ENCODE data around the gene XPOT.
A peak's percentile ranks its signal among the peaks of the same experiment; 100 is the strongest.

The XPOT gene

DNA sequence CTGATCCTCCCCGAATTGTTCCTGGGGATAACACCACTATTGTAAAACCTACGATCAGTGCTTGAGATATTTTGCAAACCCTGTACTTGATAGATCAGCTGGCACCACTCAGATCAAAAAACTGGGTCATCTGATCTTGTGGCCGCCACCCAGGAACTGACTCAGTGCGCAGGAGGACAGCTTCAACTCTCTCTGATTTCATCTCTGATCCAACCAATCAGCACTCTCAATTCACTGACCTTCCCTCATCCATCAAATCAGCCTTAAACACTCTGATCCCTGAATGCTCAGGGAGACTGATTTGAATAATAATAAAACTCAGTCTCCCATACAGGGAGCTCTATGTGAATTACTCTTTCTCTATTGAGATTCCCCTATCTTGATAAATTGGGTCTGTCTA lies 4.2 kb upstream of the XPOT start:
- no peaks in the 10 kb centered on the region for H3K4me1 ChIP-seq (ENCODE audit: control insufficient read depth, insufficient read depth, low read length)
- no peak overlapping the region for H3K4me3 ChIP-seq (ENCODE audit: low read length)
- H3K27me3 ChIP-seq (ENCODE audit: control insufficient read depth, insufficient read depth, low read length): no peaks in the 10 kb centered on the region
- no peaks in the 10 kb centered on the region for H3K36me3 ChIP-seq (ENCODE audit: control insufficient read depth, insufficient read depth, low read length)
- H3K9me3 ChIP-seq (ENCODE audit: control insufficient read depth, low read length): no peaks in the 10 kb centered on the region
- no peak overlapping the region for H3K9ac ChIP-seq (ENCODE audit: low read length)

DNA sequence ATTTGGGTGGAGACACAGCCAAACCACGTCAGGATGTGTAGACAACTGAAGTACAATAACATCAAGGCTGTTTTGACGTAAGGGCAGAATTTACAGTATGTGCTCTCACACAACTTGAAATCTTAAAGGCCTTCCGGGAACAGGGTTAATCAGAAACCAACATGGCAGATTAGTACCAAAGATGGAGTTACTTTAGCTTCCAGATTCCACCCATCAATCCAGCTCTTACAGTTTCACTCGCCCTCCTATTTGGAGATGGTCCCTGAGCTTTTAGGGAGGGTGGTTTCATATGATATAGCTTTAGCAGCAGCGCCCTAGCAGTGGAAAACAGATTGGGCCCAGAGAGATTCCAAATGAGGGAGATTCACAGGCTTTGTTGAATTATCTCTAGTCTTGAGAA lies 2.0 kb upstream of the XPOT start:
- no peaks in the 10 kb centered on the region for H3K9me3 ChIP-seq (ENCODE audit: control insufficient read depth, low read length)
- no peaks in the 10 kb centered on the region for H3K36me3 ChIP-seq (ENCODE audit: control insufficient read depth, insufficient read depth, low read length)
- no peaks in the 10 kb centered on the region for H3K4me1 ChIP-seq (ENCODE audit: control insufficient read depth, insufficient read depth, low read length)
- H3K27me3 ChIP-seq (ENCODE audit: control insufficient read depth, insufficient read depth, low read length): no peaks in the 10 kb centered on the region
- H3K4me3 ChIP-seq (ENCODE audit: low read length): no peak overlapping the region
- H3K9ac ChIP-seq (ENCODE audit: low read length): no peak overlapping the region

DNA sequence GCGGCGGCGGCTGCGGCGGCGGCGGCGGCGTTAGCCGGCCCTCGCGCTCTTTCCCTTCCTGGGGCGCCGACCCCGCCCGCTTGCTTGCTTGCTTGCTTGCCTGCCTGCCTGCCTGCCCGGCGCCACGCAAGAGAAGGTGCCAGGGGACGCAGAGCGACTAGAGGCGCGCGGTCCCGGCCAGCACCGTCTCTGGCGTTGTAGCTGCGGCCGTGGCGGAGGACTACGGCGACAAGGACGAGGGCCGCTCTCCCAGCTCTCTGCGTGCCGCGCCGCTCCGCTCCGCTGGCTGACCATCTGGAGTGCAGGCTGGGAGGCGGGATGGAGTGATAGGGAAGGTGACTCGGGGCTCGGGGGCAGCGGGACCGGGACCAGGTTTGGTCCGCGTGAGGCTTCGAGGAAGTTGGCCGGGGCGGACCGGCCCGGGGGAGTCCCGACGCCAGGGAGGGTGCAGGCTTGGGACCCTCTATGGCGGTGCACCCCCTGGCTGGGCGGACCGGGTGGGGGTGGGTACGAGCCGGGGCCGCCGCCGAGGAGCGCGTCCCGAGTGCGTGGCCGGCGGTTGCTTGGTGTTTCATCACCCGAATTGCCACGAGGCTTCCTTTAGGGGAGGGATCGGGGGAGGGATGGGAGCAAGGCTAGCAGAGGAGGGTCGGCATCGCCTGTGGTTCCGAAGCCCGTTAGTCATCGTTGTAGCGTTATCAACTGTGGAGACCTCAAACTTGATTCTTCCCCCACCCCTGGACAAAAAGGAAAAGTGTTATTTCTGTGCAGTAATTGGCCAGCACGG lies 471 bp downstream of the XPOT start:
- Histone ChIP-seq H3K9me3 (ENCODE audit: control insufficient read depth, low read length) (no peaks in the 10 kb centered on the region), H3K36me3 (ENCODE audit: control insufficient read depth, insufficient read depth, low read length) (no peaks in the 10 kb centered on the region), H3K4me3 (ENCODE audit: low read length) (peak overlapping the region; percentile 64), H3K4me1 (ENCODE audit: control insufficient read depth, insufficient read depth, low read length) (no peaks in the 10 kb centered on the region), H3K27me3 (ENCODE audit: control insufficient read depth, insufficient read depth, low read length) (no peaks in the 10 kb centered on the region), H3K9ac (ENCODE audit: low read length) (peak overlapping the region; percentile 88)

DNA sequence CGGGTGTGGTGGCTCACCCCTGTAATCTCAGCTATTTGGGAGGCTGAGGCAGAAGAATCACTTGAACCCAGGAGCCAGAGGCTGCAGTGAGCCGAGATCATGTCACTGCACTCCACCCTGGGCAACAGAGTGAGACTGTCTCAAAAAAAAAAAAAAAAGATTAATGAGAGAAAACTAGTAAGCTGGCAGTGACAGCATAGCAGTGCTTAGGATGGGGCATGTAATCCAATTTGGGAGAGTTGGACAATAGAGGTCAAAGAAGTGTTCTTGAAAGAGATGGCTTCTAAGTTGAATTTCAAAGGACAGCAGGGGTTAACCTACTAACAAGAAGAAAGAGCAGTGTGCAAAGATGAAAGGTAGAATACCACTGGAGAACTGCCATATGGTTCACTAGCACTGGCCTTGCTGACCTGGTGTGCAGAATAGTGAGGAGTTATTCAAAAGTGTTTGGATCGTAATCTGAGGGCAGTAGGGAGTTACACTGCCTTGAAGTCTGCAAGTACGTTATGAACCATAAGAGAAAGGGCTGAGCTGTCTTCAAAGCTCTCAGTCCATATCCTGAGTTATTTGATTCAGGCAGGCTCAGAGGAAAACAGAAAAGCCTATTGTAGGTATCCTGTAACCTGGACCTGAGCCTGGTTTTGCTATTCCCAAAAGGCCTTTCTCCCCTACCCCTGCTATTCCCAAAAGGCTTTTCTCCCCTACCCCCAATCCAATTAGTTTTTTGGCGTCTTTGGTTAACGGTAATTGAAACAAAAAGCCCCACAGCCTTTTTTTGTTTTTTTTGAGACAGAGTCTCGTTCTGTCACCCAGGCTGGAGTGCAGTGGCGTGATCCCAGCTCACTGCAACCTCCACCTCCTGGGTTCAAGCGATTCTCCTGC lies 3.4 kb downstream of the XPOT start:
- no peaks in the 10 kb centered on the region for H3K4me1 ChIP-seq (ENCODE audit: control insufficient read depth, insufficient read depth, low read length)
- no peaks in the 10 kb centered on the region for H3K27me3 ChIP-seq (ENCODE audit: control insufficient read depth, insufficient read depth, low read length)
- H3K9ac ChIP-seq (ENCODE audit: low read length): no peak overlapping the region
- H3K4me3 ChIP-seq (ENCODE audit: low read length): no peak overlapping the region
- H3K9me3 ChIP-seq (ENCODE audit: control insufficient read depth, low read length): no peaks in the 10 kb centered on the region
- no peaks in the 10 kb centered on the region for H3K36me3 ChIP-seq (ENCODE audit: control insufficient read depth, insufficient read depth, low read length)

DNA sequence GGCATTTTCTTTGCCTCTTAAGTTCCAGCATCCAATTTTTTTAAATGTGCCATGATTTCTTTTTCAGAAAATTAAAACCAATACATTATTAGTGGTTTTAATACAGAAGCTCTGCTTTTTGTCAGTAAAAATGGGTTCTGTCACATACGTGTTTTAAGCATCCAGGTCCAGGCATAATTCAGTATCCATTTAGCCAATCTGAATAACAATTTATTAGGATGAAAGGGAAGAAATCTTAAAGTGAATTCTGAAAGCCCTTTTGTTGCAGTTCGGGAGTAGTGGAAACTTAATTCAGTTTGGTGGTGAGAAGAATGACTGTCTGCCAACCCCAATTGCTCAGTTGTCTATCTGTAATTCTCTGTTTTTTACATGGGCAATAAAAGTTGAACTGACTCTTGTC lies 7.2 kb downstream of the XPOT start:
- Histone ChIP-seq H3K9ac (ENCODE audit: low read length) (no peak overlapping the region), H3K4me3 (ENCODE audit: low read length) (no peak overlapping the region), H3K36me3 (ENCODE audit: control insufficient read depth, insufficient read depth, low read length) (no peaks in the 10 kb centered on the region), H3K4me1 (ENCODE audit: control insufficient read depth, insufficient read depth, low read length) (no peaks in the 10 kb centered on the region), H3K9me3 (ENCODE audit: control insufficient read depth, low read length) (no peaks in the 10 kb centered on the region), H3K27me3 (ENCODE audit: control insufficient read depth, insufficient read depth, low read length) (no peaks in the 10 kb centered on the region)

DNA sequence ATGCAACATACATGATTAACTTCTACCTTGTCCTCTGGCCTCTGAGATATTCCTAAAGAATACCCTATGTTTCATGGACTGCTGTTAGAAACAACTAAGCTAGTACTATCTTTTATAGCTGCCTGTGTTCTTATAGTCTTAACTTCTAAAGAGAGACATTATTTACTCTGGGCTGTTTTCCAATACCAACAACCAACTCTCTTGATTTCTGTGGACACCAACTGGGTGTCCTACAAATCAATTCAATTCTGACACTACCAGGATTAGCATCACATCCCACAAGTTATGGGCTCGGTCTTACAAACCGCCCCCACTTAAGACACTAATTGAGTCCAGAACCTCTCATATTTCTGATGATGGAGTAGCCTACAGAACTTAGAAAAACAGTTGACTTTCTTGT lies 8.3 kb downstream of the XPOT start:
- Histone ChIP-seq H3K36me3 (ENCODE audit: control insufficient read depth, insufficient read depth, low read length) (no peaks in the 10 kb centered on the region), H3K4me1 (ENCODE audit: control insufficient read depth, insufficient read depth, low read length) (no peaks in the 10 kb centered on the region), H3K27me3 (ENCODE audit: control insufficient read depth, insufficient read depth, low read length) (no peaks in the 10 kb centered on the region), H3K9me3 (ENCODE audit: control insufficient read depth, low read length) (no peaks in the 10 kb centered on the region), H3K9ac (ENCODE audit: low read length) (no peak overlapping the region), H3K4me3 (ENCODE audit: low read length) (no peak overlapping the region)

DNA sequence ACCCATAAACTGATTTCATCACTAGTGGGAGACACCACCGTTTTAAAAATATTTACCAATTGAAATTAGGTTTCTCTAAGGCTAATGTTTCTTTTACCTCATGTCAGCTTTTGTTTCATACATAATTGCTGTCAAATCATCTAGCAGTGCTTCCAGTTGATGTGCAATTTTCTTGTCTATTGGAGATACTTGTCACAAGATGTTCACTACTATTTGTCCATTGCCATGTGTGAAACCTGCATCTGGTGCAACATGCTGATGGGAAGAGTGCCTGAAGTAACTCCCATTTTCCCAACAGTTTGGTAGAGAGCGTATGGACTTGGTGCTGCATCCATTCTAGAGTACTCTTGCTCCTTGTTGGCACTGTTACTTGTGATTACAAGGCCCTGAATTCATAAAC lies 9.7 kb downstream of the XPOT start:
- Histone ChIP-seq H3K4me1 (ENCODE audit: control insufficient read depth, insufficient read depth, low read length) (no peaks in the 10 kb centered on the region), H3K4me3 (ENCODE audit: low read length) (no peak overlapping the region), H3K9ac (ENCODE audit: low read length) (no peak overlapping the region), H3K9me3 (ENCODE audit: control insufficient read depth, low read length) (no peaks in the 10 kb centered on the region), H3K36me3 (ENCODE audit: control insufficient read depth, insufficient read depth, low read length) (no peaks in the 10 kb centered on the region), H3K27me3 (ENCODE audit: control insufficient read depth, insufficient read depth, low read length) (no peaks in the 10 kb centered on the region)

DNA sequence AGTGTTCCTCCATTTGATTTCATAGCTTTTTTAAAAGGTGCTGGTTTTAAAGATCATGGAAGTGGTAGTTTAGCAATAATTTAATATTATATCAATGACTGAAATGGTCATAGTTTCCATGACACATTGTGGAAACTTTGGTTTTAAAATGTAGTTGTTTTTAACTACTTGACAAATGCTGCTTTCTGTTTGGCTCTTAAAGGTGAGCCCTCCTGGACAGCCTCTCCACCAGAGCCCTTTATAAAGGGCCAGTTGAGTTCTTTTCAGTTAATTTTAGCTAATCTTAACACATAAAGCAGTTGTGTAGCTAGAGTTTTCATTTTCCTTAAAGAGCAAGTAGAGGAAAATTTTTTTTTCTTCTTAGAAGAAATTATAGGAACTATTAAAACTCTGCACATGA lies 14.0 kb downstream of the XPOT start:
- Histone ChIP-seq H3K27me3 (ENCODE audit: control insufficient read depth, insufficient read depth, low read length) (no peaks in the 10 kb centered on the region), H3K9ac (ENCODE audit: low read length) (no peak overlapping the region), H3K4me1 (ENCODE audit: control insufficient read depth, insufficient read depth, low read length) (no peaks in the 10 kb centered on the region), H3K36me3 (ENCODE audit: control insufficient read depth, insufficient read depth, low read length) (no peaks in the 10 kb centered on the region), H3K9me3 (ENCODE audit: control insufficient read depth, low read length) (no peaks in the 10 kb centered on the region), H3K4me3 (ENCODE audit: low read length) (no peak overlapping the region)

DNA sequence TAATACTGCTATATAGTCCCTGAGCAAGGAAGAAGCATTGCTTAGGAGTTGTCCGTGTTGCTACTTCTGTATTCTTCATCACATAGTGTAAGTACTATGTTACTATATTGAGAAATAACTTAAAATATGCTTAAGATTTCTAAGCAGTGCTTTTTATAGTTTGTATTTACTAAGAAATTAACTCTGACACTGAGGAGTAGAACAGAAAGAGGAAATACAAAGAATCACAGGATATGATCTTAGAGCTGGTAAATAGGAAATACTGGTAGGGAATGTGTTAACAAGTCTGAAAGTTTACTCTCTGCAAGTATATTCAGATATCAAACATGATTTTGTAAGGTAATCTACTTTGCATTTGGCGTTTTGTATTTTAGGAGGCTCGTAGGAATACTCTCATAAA lies 15.5 kb downstream of the XPOT start:
- peaks cover under 1% of the 10 kb centered on the region for H3K36me3 ChIP-seq (ENCODE audit: control insufficient read depth, insufficient read depth, low read length)
- H3K4me3 ChIP-seq (ENCODE audit: low read length): no peak overlapping the region
- no peak overlapping the region for H3K9ac ChIP-seq (ENCODE audit: low read length)
- no peaks in the 10 kb centered on the region for H3K9me3 ChIP-seq (ENCODE audit: control insufficient read depth, low read length)
- H3K4me1 ChIP-seq (ENCODE audit: control insufficient read depth, insufficient read depth, low read length): no peaks in the 10 kb centered on the region
- H3K27me3 ChIP-seq (ENCODE audit: control insufficient read depth, insufficient read depth, low read length): no peaks in the 10 kb centered on the region

DNA sequence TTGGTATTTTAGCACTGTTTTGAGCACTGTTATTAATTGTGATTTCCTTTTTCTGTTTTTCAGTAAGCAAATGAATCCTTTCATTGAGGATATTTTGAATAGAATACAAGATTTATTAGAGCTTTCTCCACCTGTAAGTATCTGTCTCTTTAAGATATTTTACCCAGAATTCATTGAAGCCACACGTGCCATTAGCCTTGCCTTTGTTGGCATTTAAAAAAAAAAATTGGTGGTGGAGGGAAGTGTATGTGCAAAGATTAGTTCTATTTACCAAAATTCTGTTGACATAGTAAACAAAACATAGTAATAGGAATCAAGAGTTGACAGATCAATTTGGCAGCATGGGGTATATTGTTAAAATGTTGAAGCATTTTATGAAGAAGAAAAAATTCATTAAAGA lies 23.8 kb downstream of the XPOT start:
- no peaks in the 10 kb centered on the region for H3K4me1 ChIP-seq (ENCODE audit: control insufficient read depth, insufficient read depth, low read length)
- no peaks in the 10 kb centered on the region for H3K27me3 ChIP-seq (ENCODE audit: control insufficient read depth, insufficient read depth, low read length)
- H3K36me3 ChIP-seq (ENCODE audit: control insufficient read depth, insufficient read depth, low read length): peaks cover 8% of the 10 kb centered on the region
- no peak overlapping the region for H3K9ac ChIP-seq (ENCODE audit: low read length)
- H3K4me3 ChIP-seq (ENCODE audit: low read length): no peak overlapping the region
- H3K9me3 ChIP-seq (ENCODE audit: control insufficient read depth, low read length): no peaks in the 10 kb centered on the region

DNA sequence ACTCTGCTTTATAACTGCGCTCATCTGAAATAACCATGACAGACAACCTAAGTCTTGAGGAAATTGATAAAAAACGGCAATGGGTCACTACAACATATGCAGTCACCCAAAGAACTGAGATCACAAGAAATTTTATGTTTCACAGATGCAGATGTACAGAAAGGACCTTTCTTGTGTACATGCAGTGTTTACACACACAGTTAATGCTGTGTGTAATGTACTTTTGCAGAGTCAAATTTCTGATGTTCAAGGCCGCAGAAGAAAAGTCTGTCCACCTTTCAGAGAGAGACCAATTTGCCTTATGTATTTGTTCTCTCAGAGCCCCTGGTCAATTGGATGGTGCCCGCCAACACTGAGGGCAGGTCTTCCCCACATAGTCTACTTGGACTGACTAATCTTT lies 24.8 kb downstream of the XPOT start:
- Histone ChIP-seq H3K9ac (ENCODE audit: low read length) (no peak overlapping the region), H3K4me1 (ENCODE audit: control insufficient read depth, insufficient read depth, low read length) (no peaks in the 10 kb centered on the region), H3K27me3 (ENCODE audit: control insufficient read depth, insufficient read depth, low read length) (no peaks in the 10 kb centered on the region), H3K36me3 (ENCODE audit: control insufficient read depth, insufficient read depth, low read length) (peaks cover 8% of the 10 kb centered on the region), H3K4me3 (ENCODE audit: low read length) (no peak overlapping the region), H3K9me3 (ENCODE audit: control insufficient read depth, low read length) (no peaks in the 10 kb centered on the region)

DNA sequence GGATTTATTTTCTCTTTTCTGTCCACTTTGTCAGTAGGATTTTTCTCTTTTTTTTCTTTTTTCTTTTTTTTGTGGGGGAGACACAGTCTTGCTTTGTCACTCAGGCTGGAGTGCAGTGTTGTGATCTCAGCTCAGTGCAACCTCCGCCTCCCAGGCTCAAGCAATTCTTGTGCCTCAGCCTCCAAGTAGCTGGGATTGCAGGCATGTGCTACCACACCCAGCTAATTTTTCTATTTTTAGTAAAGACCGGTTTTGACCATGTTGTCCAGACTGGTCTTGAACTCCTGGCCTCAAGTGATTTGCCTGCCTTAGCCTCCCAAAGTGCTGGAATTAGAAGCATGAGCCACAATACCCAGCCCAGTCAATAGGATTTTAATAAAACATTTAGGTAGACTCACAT lies 26.7 kb downstream of the XPOT start:
- Histone ChIP-seq H3K9me3 (ENCODE audit: control insufficient read depth, low read length) (no peaks in the 10 kb centered on the region), H3K4me1 (ENCODE audit: control insufficient read depth, insufficient read depth, low read length) (no peaks in the 10 kb centered on the region), H3K9ac (ENCODE audit: low read length) (no peak overlapping the region), H3K4me3 (ENCODE audit: low read length) (no peak overlapping the region), H3K27me3 (ENCODE audit: control insufficient read depth, insufficient read depth, low read length) (no peaks in the 10 kb centered on the region), H3K36me3 (ENCODE audit: control insufficient read depth, insufficient read depth, low read length) (peaks cover 3% of the 10 kb centered on the region)
